HG03520 (cell line): ENCODE data around the gene SCRG1.

ENCODE experiments used
- ATAC-seq: cut with Tn5 transposase; IDR thresholded peaks from one replicate; pipeline ENCODE4 v1.9.1; 2021; ENCODE audit warnings: mild to moderate bottlenecking, moderate library complexity; ENCODE audit not compliant: unreplicated experiment

The SCRG1 gene

DNA sequence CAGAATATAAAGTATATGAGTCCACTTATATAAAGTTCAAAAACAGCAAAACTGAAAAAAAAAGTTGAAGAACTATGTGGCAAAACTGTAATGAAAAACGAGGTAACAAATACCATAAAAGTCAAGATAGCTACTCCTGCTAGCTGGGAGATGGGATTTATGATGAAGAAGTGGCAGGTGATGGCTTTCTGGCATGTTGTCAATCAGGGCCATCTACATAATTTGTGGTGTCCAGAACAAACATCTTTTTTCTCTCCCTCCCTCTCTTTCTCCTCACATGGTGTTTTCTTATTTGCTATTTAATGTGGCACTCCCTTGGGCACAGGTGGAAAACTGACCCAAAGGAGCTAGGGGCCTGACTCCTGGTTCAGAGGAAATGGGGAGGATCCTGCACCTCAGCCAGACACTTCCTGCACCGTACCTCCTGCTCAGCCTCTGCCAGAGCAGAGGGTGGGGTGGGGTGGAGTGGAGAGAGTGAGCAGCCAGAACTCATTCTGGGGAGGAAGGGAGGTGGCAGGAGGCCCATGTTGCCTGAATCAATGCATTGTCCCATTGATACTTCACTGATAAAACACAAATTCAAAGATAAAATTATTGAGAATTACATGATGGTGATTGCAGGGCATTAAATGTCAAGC, 33.4 kb downstream of the SCRG1 start:
- no peak for ATAC-seq

DNA sequence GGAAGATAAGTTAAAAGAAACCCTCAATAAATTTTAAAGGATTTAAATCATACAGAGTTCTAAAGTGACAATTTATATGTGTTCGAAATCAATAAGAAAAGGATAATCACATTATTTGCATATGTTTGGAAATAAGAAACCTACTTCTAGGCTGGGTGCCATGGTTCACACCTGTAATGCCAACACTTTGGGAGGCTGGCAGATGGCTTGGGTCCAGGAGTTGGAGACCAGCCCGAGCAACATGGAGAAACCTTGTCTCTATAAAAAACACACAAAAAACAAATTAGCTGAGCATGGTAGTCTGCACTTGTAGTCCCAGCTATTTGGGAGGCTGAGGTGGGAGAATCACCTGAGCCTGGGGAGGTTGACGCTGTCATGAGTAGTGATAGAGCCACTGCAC, 36.2 kb downstream of the SCRG1 start:
- no peak for ATAC-seq

DNA sequence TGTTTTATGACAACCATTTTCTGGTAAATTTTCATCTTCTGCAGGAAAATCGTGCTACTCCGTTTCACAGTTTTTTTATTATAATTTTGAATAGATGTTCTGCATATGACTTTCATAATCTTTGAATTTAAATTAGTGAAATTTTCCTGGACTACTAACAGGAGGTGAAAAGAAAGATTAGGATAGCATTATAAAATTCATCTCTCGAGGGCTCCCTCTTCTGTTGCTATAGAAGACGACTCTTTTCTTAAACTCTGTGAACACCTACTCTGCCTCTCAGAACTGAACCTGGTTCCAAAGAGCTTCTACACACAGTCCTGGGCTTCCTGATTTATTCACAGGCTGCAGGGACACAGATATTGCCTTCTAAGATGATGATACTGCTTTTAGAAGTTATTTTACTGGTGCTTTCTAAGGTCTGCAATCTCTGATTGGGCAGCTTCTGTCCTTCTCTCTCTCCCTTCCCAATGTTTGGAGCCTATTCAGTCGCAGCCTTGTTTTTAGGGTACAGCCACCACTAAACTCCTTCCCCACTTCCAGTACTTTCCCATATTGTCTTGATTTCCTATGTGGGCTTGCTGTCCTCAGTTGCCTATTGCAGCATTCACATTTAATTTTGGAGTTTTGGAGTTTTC, 38.2 kb downstream of the SCRG1 start:
- no peak for ATAC-seq

DNA sequence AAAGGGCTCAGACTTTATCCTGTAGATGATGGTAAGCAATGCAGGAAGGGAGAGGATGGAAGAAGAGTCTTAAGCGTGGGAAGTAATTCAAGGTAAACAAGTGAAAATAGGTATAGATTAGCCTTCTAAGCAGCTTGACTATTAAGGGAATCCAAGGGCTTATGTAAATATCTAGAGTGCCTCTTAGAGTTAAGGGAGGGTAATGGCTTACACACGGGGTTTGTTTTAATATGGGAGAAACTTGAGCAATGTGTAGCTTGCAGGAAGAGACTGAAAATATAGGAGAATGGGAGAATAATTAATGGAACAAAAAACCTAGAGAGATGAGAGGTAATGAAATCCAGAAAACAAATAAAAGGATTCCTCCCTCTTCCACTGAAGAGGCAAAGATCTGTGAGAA, 41.0 kb downstream of the SCRG1 start:
- no peak for ATAC-seq

- ATAC-seq: no peak
Measured at GRCh38 chr4:173347467-173347866, 51.4 kb downstream of the SCRG1 start.

DNA sequence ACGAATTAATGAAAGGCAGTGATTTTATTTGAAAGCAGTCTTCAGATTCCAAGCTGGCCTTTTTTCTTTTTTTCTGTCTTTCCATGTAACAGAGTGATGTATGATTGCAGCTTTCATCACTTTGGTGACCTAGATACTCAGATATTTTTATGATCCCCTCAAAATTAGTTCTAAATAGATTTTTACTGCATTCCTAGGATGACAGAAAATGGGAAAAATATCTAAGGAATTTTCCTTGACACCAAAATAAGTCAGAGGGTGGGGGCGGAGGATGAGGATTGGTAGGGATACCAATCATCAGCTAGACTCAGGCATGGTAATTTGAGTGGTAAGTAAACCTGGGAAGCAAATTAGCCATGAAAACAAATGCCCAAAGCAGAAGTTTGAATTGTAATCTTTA, 52.8 kb downstream of the SCRG1 start:
- no peak for ATAC-seq

DNA sequence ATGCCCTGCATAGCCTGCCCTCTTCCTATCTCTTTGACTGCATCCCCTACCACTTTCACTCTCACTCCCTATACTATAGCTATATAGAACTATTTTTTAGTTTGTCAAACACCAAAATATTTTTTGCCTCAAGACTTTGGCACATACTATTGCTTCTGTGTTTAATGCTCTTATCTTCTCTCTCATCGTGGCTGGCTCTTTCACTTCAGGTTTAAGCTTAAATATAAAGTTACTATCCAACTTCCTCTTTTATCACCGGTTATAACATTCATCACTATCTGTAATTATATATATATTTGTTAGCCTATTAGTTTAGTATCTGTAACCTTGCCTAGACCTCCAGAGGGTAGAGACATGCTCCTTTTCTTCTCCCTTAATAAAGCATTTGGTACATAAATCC, 53.3 kb downstream of the SCRG1 start:
- ATAC-seq: no peak

- ATAC-seq: no peak
Measured at GRCh38 chr4:173343832-173344397, 55.0 kb downstream of the SCRG1 start.

- no peak for ATAC-seq
Measured at GRCh38 chr4:173337463-173337862, 61.5 kb downstream of the SCRG1 start.

DNA sequence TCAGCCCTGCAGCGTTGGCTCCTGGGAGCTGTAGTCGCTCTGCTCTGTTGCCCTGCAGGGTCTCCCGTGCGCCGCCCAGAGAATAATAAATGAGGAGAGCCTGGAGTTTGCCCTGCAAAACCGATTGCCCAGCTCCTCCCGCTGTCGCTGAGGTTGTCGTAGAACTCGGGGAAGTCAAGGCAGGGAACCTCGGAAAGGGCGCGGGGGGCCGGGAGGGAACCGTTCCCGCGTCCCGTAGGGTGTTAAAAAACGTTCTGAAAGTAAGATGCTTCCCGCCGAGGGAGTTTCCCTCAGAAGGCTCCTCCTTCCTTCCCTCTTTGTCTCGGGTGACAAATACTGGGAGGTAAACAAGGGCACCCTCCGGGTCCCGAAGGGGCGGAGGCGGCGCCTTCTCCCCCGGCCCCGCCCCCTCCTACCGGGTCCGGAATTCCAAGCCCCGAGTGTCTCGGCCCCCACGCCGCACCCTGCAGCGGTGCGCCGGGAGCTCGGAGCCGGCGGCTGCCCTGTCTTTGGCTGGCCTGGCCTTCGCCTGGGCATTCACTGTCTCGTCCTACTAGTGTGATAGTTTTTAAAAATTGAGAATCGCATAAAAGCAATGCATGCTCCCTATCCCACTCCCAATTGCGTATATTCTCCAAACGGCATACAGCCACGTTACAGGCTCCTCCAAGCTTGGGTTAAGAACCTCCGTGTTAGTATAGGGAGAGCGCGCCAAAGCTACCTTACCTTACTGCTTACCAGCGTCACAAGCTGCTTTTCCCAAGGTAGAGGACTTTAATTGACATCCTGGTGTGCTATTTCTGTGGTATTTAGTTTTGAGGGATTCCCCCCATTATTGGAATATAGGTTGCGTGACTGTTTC, 63.8 kb downstream of the SCRG1 start:
- ATAC-seq: peak; percentile 12
